Activated naive CD8-positive, alpha-beta T cell treated with anti-CD3 and anti-CD28 coated beads for 36 hours (primary cell): Measurements from ENCODE around the gene RXRA. TPM values are rescaled to one million over a fixed set of nuclear protein-coding genes. Genes with fewer than 3 reads are reported as not detected.
A peak's percentile ranks its signal among the peaks of the same experiment; 100 is the strongest.

Source experiments
- DNase-seq: peaks from one replicate; pipeline ENCODE4 v3.0.0; 2021
- H3K27ac Mint-ChIP-seq: one replicate; pipeline ENCODE4 v1.8.0; 2022; ENCODE audit warnings: mild to moderate bottlenecking, moderate library complexity, mixed read lengths
- H3K27me3 Mint-ChIP-seq: one replicate; pipeline ENCODE4 v1.8.0; 2022; ENCODE audit warnings: mild to moderate bottlenecking, mixed read lengths
- H3K36me3 Mint-ChIP-seq: one replicate; pipeline ENCODE4 v1.8.0; 2021; ENCODE audit warnings: mild to moderate bottlenecking, mixed read lengths
- H3K4me1 Mint-ChIP-seq: one replicate; pipeline ENCODE4 v1.8.0; 2021; ENCODE audit warnings: mixed read lengths
- H3K4me3 Mint-ChIP-seq: one replicate; pipeline ENCODE4 v1.8.0; 2022; ENCODE audit warnings: mild to moderate bottlenecking, moderate library complexity, mixed read lengths
- H3K9me3 Mint-ChIP-seq: one replicate; pipeline ENCODE4 v1.8.0; 2022; ENCODE audit warnings: mixed read lengths
- total RNA-seq, 2 experiments: library from RNA; stranded (reverse); gene quantifications; one replicate each; pipeline ENCODE4 v1.2.3, GENCODE V29; 2021

RXRA gene
- total RNA-seq, 2 experiments from 2014 or later, result 11.0 to 11.4 TPM

- H3K4me1 Mint-ChIP-seq, result peaks cover 9% of the 10 kb centered on the region
- peak overlapping the region; percentile 85 for H3K27ac Mint-ChIP-seq
- DNase-seq, result peak; percentile 33
- H3K27me3 Mint-ChIP-seq, result no peaks in the 10 kb centered on the region
- H3K36me3 Mint-ChIP-seq, result no peaks in the 10 kb centered on the region
- no peaks in the 10 kb centered on the region for H3K9me3 Mint-ChIP-seq
- no peak overlapping the region for H3K4me3 Mint-ChIP-seq
Observed at GRCh38 chr9:134475011-134475790, 148.9 kb downstream of the RXRA start.

DNA sequence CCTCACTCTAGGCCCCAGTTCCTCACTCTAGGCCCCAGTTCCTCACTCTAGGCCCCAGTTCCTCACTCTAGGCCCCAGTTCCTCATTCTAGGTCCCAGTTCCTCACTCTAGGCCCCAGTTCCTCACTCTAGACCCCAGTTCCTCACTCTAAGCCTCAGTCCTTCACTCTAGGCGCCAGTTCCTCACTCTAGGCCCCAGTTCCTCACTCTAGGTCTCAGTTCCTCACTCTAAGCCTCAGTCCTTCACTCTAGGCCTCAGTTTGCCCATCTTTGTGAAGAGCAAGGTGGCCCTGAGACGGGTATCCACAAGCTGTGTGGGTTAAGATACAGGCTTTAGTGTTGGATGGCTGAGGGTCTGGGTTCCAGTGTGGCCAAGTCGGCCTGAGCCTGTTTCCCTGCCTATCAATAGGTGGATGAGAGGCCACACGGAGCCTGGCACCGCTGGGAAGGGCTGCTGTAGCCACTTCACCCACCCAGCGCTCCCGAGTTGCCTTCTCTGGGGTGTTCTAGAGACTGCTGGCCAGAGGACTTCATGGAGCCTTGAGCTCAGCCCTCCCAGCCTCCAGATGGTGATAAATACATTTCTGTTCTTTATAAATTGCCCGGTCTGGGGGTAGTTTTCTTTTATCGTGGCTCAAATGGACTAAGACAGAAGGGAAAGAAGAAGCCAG lies 150.2 kb downstream of the RXRA start:
- Mint-ChIP-seq H3K4me1 (peaks cover 9% of the 10 kb centered on the region), H3K27me3 (no peaks in the 10 kb centered on the region), H3K36me3 (no peaks in the 10 kb centered on the region)

GRCh38 chr9:134476942-134477335 lies 150.7 kb downstream of the RXRA start:
- H3K9me3 Mint-ChIP-seq, result no peaks in the 10 kb centered on the region
- H3K36me3 Mint-ChIP-seq, result no peaks in the 10 kb centered on the region
- no peaks in the 10 kb centered on the region for H3K27me3 Mint-ChIP-seq
- H3K27ac Mint-ChIP-seq, result no peak overlapping the region
- H3K4me3 Mint-ChIP-seq, result no peak overlapping the region
- peaks cover 9% of the 10 kb centered on the region for H3K4me1 Mint-ChIP-seq
- DNase-seq, result no peak

More for the DNA sequence above, 150.2 kb downstream of the RXRA start:
- DNase-seq, result no peak
- Mint-ChIP-seq H3K27ac (peak overlapping the region; percentile 79), H3K4me3 (no peak overlapping the region), H3K9me3 (no peaks in the 10 kb centered on the region)

DNA sequence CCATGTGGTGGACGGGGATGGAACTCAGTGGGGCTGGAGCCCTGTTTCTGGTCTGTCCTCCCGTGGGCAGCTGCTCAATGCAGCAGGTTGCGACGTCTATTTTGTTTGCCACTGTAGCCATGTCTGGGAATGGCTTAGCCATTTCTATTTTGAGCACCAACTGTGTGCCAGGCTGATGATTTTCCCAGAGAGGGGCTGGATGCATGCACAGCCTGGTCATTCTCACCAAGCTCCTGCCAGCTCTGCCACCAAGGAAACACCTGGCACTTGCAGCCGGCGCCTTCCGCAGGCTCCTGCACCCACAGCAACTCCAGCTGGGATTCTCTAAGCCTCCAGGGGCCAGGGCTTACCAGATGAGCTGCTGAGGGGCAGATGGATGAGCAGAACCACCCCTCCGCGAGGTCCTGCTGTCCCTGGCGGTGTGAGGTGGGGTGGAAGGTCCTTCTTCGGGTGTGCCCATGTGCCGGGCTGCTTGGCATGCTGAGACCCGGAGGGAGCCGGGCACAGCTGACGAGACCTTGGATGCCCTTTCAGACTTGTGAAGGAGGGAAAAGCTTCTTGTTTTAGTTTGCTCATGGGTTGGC lies 151.2 kb downstream of the RXRA start:
- Mint-ChIP-seq H3K36me3 (no peaks in the 10 kb centered on the region), H3K9me3 (no peaks in the 10 kb centered on the region), H3K4me1 (peaks cover 9% of the 10 kb centered on the region), H3K4me3 (no peak overlapping the region), H3K27ac (no peak overlapping the region), H3K27me3 (no peaks in the 10 kb centered on the region)
- DNase-seq, result no peak

- H3K27ac Mint-ChIP-seq, result no peak overlapping the region
- no peak overlapping the region for H3K4me3 Mint-ChIP-seq
- peaks cover 9% of the 10 kb centered on the region for H3K4me1 Mint-ChIP-seq
- H3K27me3 Mint-ChIP-seq, result no peaks in the 10 kb centered on the region
- H3K36me3 Mint-ChIP-seq, result no peaks in the 10 kb centered on the region
- H3K9me3 Mint-ChIP-seq, result no peaks in the 10 kb centered on the region
- DNase-seq, result no peak
Observed at GRCh38 chr9:134477927-134478326, 151.7 kb downstream of the RXRA start.

DNA sequence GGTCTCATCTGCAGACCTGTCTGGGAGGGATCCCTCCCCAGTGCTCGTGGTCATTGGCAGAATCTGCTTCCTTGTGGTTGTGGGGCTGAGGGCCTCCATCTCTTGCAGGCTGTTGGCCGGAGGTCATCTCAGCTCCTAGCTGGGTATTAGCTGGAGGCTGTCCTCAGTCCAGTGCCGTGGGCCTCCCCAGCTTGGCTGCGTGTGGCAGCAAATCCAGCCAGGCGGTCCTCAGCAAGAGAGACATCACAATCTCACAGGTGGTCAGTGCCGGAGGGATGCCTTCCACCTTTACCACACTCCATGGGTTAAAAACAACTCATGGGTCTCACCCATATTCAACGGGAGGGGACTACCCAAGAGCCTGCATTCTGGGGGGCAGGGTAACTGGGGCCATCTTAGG lies 155.5 kb downstream of the RXRA start:
- Mint-ChIP-seq H3K4me1 (no peaks in the 10 kb centered on the region), H3K9me3 (no peaks in the 10 kb centered on the region), H3K27ac (no peak overlapping the region), H3K4me3 (no peak overlapping the region), H3K36me3 (no peaks in the 10 kb centered on the region), H3K27me3 (no peaks in the 10 kb centered on the region)
- no peak for DNase-seq

DNA sequence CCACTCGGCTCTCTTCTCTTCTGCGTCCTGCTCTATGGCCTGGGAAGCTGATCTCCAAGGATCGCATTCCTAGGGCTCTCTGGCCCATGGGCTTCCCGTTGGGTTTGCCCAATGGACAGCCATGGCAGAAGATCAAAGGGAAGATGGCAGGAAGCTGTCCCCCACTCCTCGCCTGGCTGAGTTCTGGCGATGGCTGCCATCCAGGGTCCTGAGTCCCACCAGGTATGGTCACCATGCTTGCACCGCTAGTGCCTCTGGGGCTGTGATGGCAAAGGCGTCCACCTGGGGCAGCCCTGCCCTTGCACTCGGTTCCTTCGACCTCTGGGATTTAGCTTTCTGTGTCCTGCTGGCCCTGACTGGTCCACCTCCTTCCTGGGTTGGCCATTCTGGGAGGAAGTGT lies 156.0 kb downstream of the RXRA start:
- H3K4me1 Mint-ChIP-seq, result no peaks in the 10 kb centered on the region
- no peaks in the 10 kb centered on the region for H3K36me3 Mint-ChIP-seq
- DNase-seq, result no peak
- no peaks in the 10 kb centered on the region for H3K27me3 Mint-ChIP-seq
- H3K4me3 Mint-ChIP-seq, result no peak overlapping the region
- no peaks in the 10 kb centered on the region for H3K9me3 Mint-ChIP-seq
- H3K27ac Mint-ChIP-seq, result no peak overlapping the region

DNA sequence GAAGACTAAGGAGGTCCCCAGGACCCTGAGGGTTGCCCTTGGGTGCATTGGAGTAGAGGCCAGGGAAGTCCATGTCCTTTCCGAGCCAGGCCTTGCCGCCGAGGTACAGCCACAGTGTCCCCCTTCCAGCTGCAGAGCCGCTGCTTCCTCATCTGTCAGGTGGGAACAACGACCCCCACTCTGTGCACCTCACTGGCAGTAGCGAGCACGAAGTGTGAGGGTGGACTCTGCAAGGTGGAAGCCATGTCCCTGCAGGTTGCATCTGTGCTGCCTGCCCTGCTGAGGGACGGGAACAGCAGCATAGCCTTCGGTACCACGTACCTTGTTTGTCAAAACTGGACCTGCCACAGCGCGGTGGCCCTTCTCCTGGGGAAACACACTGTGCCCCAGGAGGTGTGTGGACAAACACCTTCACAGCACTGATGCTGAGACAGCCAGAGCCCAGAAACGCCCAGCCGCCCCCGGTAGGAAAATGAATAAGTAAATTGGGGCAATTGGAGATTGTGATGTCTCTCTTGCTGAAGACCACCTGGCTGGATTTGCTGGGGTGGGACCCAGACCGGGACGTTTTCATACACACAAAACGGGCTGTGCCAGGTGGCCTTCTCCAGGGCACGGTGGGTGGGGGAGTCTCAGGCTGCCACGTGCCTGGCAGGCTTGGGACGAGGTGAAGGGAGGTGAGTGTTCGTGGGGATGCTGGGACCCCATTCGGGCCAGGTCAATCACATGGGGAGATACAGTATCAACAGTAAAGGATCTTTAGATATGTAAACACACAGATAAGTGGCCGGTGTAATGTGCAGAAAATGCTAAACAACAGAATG lies 157.3 kb downstream of the RXRA start:
- Mint-ChIP-seq H3K9me3 (no peaks in the 10 kb centered on the region), H3K4me3 (no peak overlapping the region), H3K4me1 (no peaks in the 10 kb centered on the region), H3K27ac (no peak overlapping the region), H3K36me3 (no peaks in the 10 kb centered on the region), H3K27me3 (no peaks in the 10 kb centered on the region)
- no peak for DNase-seq

GRCh38 chr9:134484479-134484878 lies 158.2 kb downstream of the RXRA start:
- no peaks in the 10 kb centered on the region for H3K27me3 Mint-ChIP-seq
- H3K4me3 Mint-ChIP-seq, result no peak overlapping the region
- H3K27ac Mint-ChIP-seq, result no peak overlapping the region
- H3K9me3 Mint-ChIP-seq, result no peaks in the 10 kb centered on the region
- H3K36me3 Mint-ChIP-seq, result no peaks in the 10 kb centered on the region
- DNase-seq, result no peak
- H3K4me1 Mint-ChIP-seq, result no peaks in the 10 kb centered on the region

- no peak for DNase-seq
- Mint-ChIP-seq H3K9me3 (no peaks in the 10 kb centered on the region), H3K27ac (no peak overlapping the region), H3K36me3 (no peaks in the 10 kb centered on the region), H3K4me1 (no peaks in the 10 kb centered on the region), H3K4me3 (no peak overlapping the region), H3K27me3 (no peaks in the 10 kb centered on the region)
Observed at GRCh38 chr9:134485653-134486052, 159.4 kb downstream of the RXRA start.

- Mint-ChIP-seq H3K4me1 (no peaks in the 10 kb centered on the region), H3K27me3 (no peaks in the 10 kb centered on the region), H3K36me3 (no peaks in the 10 kb centered on the region)
Observed at GRCh38 chr9:134486143-134486591, 159.9 kb downstream of the RXRA start.

DNA sequence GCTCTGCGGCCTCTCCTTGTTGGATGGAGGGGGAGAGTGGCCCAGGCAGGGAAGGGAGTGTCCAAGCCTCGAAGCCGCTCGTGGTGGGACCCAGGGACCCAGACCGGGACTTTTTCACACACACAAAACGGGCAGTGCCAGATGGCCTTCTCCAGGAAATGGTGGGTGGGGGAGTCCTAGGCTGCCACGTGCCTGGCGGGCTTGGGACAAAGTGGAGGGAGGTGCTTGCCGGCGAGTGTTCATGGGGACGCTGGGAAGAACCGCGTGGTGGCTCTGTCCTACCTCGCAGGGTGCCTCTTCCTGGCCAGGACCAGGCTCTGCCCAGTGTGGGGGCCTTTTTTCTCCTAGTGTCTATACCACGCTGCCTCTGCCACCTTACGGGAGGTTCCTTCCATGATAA lies 160.3 kb downstream of the RXRA start:
- H3K27ac Mint-ChIP-seq, result no peak overlapping the region

More at GRCh38 chr9:134486143-134486591, 159.9 kb downstream of the RXRA start:
- Mint-ChIP-seq H3K9me3 (no peaks in the 10 kb centered on the region), H3K4me3 (no peak overlapping the region), H3K27ac (no peak overlapping the region)
- DNase-seq, result no peak

More for the DNA sequence above, 160.3 kb downstream of the RXRA start:
- H3K27me3 Mint-ChIP-seq, result no peaks in the 10 kb centered on the region
- H3K36me3 Mint-ChIP-seq, result no peaks in the 10 kb centered on the region
- no peaks in the 10 kb centered on the region for H3K9me3 Mint-ChIP-seq
- no peak for DNase-seq
- H3K4me3 Mint-ChIP-seq, result no peak overlapping the region
- no peaks in the 10 kb centered on the region for H3K4me1 Mint-ChIP-seq
